H1 (cell line): Measurements from ENCODE around the gene PRR19. TPM values are rescaled to one million over a fixed set of nuclear protein-coding genes. Genes with fewer than 3 reads are reported as not detected.

Experiments
- CHD7 ChIP-seq: fragments of 300-600 bp; sonication (generic); IDR thresholded peaks from 2 replicates; pipeline ENCODE4 v1.7.1; 2012; ENCODE audit warnings: low read length, moderate library complexity, mild to moderate bottlenecking, inconsistent platforms; ENCODE audit not compliant: insufficient replicate concordance
- EZH2 ChIP-seq: fragments of 200-600 bp; sonication (generic); IDR thresholded peaks from 2 replicates; pipeline ENCODE4 v1.7.1; 2012; ENCODE audit warnings: low read depth, mild to moderate bottlenecking, moderate library complexity, low read length, inconsistent platforms; ENCODE audit not compliant: severe bottlenecking
- NANOG ChIP-seq: IDR thresholded peaks from 2 replicates; pipeline ENCODE4 v1.6.1; 2011; ENCODE audit warnings: low read length, low read depth, mild to moderate bottlenecking, inconsistent platforms; ENCODE audit not compliant: insufficient read depth, poor library complexity, severe bottlenecking
- SIRT6 ChIP-seq: IDR thresholded peaks from one replicate; pipeline ENCODE4 v1.7.1; 2012; ENCODE audit warnings: low read length, inconsistent platforms
- SRF ChIP-seq: IDR thresholded peaks from 2 replicates; pipeline ENCODE4 v1.6.1; 2011; ENCODE audit warnings: mild to moderate bottlenecking, low read depth, low read length, moderate library complexity
- TBP ChIP-seq: IDR thresholded peaks from 2 replicates; pipeline ENCODE4 v1.6.1; 2011; ENCODE audit warnings: low read depth, low read length, improper control_type of control experiment
- polyA plus RNA-seq, 7 experiments: library from polyadenylated mRNA; depleted of rRNA in 3 of 7; stranded (reverse) in 5 of 7; unstranded in 2 of 7; fragments of >200 nt in 5 of 7; fragments of 200-250 nt in 2 of 7; gene quantifications; 1 replicate in 5 of 7; 2 replicates in 1 of 7; 4 replicates in 1 of 7; pipeline versions ENCODE4 v1.2.1 to v1.2.3, GENCODE V29; 2011 to 2013; ENCODE audit warnings: missing spikeins in 2 of 7, mixed read lengths in 2 of 7
- total RNA-seq: library from RNA; stranded (reverse); fragmentation: NEBNext Ultra II Directional; extraction: Animal tissue kit (Norgen Biotek cat#: 25700); gene quantifications from 2 replicates; pipeline ENCODE4 v1.2.1, GENCODE V29; 2021

Gene PRR19
- total and polyA plus RNA-seq, 2 of the 8 experiments (the other 6 are each of a cell fraction or from before 2014, with no cell fraction given), result 7.2 to 7.5 TPM

GRCh38 chr19:42272535-42272897 is 29.4 kb upstream of the PRR19 start (continued):
- TF ChIP-seq CHD7 (no peak), SIRT6 (no peak), EZH2 (no peak), SRF (no peak), NANOG (no peak), TBP (no peak)
